Rectal smooth muscle tissue (tissue), 1 donor: ENCODE data around the gene MPG.

Source experiments
- H3K27ac ChIP-seq: one replicate; pipeline ENCODE4 v1.7.0; 2013; ENCODE audit warnings: low read depth, low read length, inconsistent platforms
- H3K27me3 ChIP-seq: one replicate; pipeline ENCODE4 v1.7.0; 2013; ENCODE audit warnings: low read length; ENCODE audit not compliant: control insufficient read depth, insufficient read depth
- H3K36me3 ChIP-seq: one replicate; pipeline ENCODE4 v1.7.0; 2013; ENCODE audit warnings: low read length; ENCODE audit not compliant: control insufficient read depth, insufficient read depth
- H3K4me1 ChIP-seq: one replicate; pipeline ENCODE4 v1.7.0; 2013; ENCODE audit warnings: low read length; ENCODE audit not compliant: control insufficient read depth, insufficient read depth
- H3K4me3 ChIP-seq: one replicate; pipeline ENCODE4 v1.7.0; 2013; ENCODE audit warnings: low read length
- H3K9ac ChIP-seq: one replicate; pipeline ENCODE4 v1.7.0; 2013; ENCODE audit warnings: low read length

MPG gene

DNA sequence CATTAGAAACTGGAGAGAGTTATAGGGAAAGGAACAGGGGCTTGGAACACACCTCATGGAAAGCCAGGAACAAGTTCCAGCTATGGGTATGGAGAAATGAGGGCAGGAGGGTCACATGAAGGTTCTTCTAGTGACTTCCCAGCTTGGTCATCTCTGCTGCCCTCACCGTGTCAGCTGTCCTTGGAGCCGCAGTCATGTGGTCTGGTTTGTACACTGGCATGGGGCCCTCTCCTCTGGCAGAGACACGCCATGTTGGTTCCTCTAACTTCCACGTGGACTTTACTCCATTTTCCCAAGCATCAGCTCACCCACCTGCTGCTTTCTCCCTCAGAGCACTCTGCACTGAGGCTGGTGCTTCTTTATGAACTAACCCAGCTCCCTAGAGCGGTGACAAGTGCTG is 26.3 kb downstream of the MPG start:
- Histone ChIP-seq H3K4me3 (no peak overlapping the region), H3K4me1 (no peaks in the 10 kb centered on the region), H3K36me3 (no peaks in the 10 kb centered on the region), H3K27ac (no peak overlapping the region), H3K9ac (no peak overlapping the region), H3K27me3 (no peaks in the 10 kb centered on the region)

- H3K27me3 ChIP-seq, result no peaks in the 10 kb centered on the region
- H3K27ac ChIP-seq, result no peak overlapping the region
- no peak overlapping the region for H3K9ac ChIP-seq
- no peak overlapping the region for H3K4me3 ChIP-seq
- H3K36me3 ChIP-seq, result no peaks in the 10 kb centered on the region
- H3K4me1 ChIP-seq, result no peaks in the 10 kb centered on the region
Observed at GRCh38 chr16:104928-105327, 26.9 kb downstream of the MPG start.

- H3K4me1 ChIP-seq, result no peaks in the 10 kb centered on the region
- no peaks in the 10 kb centered on the region for H3K36me3 ChIP-seq
- H3K9ac ChIP-seq, result no peak overlapping the region
- H3K4me3 ChIP-seq, result no peak overlapping the region
- no peak overlapping the region for H3K27ac ChIP-seq
- no peaks in the 10 kb centered on the region for H3K27me3 ChIP-seq
Observed at GRCh38 chr16:105521-105920, 27.5 kb downstream of the MPG start.

- no peak overlapping the region for H3K9ac ChIP-seq
- H3K27ac ChIP-seq, result no peak overlapping the region
- H3K36me3 ChIP-seq, result no peaks in the 10 kb centered on the region
- no peaks in the 10 kb centered on the region for H3K27me3 ChIP-seq
- no peaks in the 10 kb centered on the region for H3K4me1 ChIP-seq
- no peak overlapping the region for H3K4me3 ChIP-seq
Observed at GRCh38 chr16:106623-107324, 28.7 kb downstream of the MPG start.

- Histone ChIP-seq H3K27ac (no peak overlapping the region), H3K36me3 (peaks cover 2% of the 10 kb centered on the region), H3K4me3 (no peak overlapping the region), H3K27me3 (no peaks in the 10 kb centered on the region), H3K9ac (no peak overlapping the region), H3K4me1 (no peaks in the 10 kb centered on the region)
Observed at GRCh38 chr16:112153-112840, 34.3 kb downstream of the MPG start.

GRCh38 chr16:114327-114726 is 36.3 kb downstream of the MPG start:
- peaks cover 3% of the 10 kb centered on the region for H3K4me1 ChIP-seq
- no peaks in the 10 kb centered on the region for H3K27me3 ChIP-seq
- H3K36me3 ChIP-seq, result peaks cover 2% of the 10 kb centered on the region
- no peak overlapping the region for H3K27ac ChIP-seq
- no peak overlapping the region for H3K4me3 ChIP-seq
- no peak overlapping the region for H3K9ac ChIP-seq

GRCh38 chr16:116015-116414 is 38.0 kb downstream of the MPG start:
- Histone ChIP-seq H3K9ac (no peak overlapping the region), H3K4me1 (peaks cover 3% of the 10 kb centered on the region), H3K27ac (no peak overlapping the region), H3K4me3 (no peak overlapping the region), H3K27me3 (no peaks in the 10 kb centered on the region), H3K36me3 (peaks cover 2% of the 10 kb centered on the region)

- Histone ChIP-seq H3K27me3 (no peaks in the 10 kb centered on the region), H3K9ac (no peak overlapping the region), H3K4me1 (peaks cover 3% of the 10 kb centered on the region), H3K4me3 (no peak overlapping the region), H3K36me3 (peaks cover 2% of the 10 kb centered on the region), H3K27ac (no peak overlapping the region)
Observed at GRCh38 chr16:117379-118365, 39.6 kb downstream of the MPG start.

DNA sequence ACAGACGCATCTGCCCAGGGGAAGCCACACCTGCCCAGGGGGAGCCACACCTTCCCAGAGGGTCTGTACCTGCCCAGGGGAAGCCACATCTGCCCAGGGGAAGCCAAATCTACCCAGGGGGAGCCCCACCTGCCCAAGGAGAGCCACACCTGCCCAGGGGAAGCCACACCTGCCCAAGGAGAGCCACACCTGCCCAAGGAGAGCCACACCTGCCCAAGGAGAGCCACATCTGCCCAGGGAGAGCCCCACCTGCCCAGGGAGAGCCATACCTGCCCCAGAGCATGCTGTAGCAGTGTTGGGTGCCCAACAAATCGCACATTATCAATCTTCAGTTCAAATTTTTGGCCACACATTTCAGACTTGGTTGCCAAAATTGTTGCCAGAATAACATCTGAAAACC is 40.8 kb downstream of the MPG start:
- Histone ChIP-seq H3K27me3 (no peaks in the 10 kb centered on the region), H3K9ac (no peak overlapping the region), H3K27ac (no peak overlapping the region), H3K36me3 (peaks cover 3% of the 10 kb centered on the region), H3K4me1 (peaks cover 3% of the 10 kb centered on the region), H3K4me3 (no peak overlapping the region)

DNA sequence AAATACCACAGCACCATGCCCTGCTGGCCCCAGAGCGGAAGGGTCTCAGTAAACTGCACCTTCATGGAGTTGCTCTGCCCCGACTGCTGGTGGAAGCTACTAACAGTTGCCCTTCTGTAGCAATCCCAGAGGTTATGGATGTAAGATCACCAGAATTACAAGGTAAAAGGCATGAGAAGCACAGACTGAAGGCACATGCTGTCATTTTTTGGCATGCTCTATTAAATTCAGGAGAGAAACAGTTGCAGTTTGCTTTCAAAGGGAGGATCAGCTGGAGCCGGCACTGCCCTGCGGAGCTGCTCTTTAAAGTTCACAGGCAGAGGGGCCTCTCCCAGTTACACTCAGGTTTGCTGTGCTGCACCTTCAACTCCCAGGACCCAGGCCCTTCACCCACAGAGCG is 41.3 kb downstream of the MPG start:
- no peak overlapping the region for H3K9ac ChIP-seq
- no peak overlapping the region for H3K4me3 ChIP-seq
- H3K36me3 ChIP-seq, result peaks cover 3% of the 10 kb centered on the region
- no peak overlapping the region for H3K27ac ChIP-seq
- H3K4me1 ChIP-seq, result peaks cover 3% of the 10 kb centered on the region
- H3K27me3 ChIP-seq, result no peaks in the 10 kb centered on the region

GRCh38 chr16:119835-120491 is 41.9 kb downstream of the MPG start:
- peaks cover 3% of the 10 kb centered on the region for H3K36me3 ChIP-seq
- peaks cover 3% of the 10 kb centered on the region for H3K4me1 ChIP-seq
- H3K27me3 ChIP-seq, result no peaks in the 10 kb centered on the region
- H3K9ac ChIP-seq, result no peak overlapping the region
- no peak overlapping the region for H3K27ac ChIP-seq
- H3K4me3 ChIP-seq, result no peak overlapping the region

DNA sequence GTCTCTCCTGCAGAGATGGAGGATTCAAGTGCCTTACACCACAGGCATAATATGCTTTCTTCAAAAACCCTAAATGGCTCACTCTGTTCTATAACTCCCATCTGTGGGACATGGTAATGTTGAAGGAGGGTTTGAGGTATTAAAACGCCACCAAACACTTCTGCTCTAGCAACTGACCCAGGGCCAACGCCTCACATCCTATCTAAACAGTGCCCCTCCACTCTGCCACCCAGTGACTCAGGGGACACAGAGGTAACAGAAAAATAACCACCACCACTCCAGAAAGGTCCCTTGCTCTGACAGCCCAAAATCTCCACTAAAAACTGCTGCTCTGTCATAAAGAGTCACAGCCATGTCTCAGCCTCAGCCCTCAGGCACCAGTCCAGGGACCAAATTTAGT is 42.7 kb downstream of the MPG start:
- H3K27me3 ChIP-seq, result no peaks in the 10 kb centered on the region
- no peak overlapping the region for H3K4me3 ChIP-seq
- peaks cover 3% of the 10 kb centered on the region for H3K4me1 ChIP-seq
- H3K27ac ChIP-seq, result no peak overlapping the region
- H3K36me3 ChIP-seq, result peaks cover 3% of the 10 kb centered on the region
- H3K9ac ChIP-seq, result no peak overlapping the region
